K562 (cell line): ENCODE results near the gene COPS9. TPM values are rescaled to one million over a fixed set of nuclear protein-coding genes. Genes with fewer than 3 reads are reported as not detected.

Source experiments
- ATAC-seq: fragments of 200-7000 bp; cut with Tn5 transposase; 3 replicates; pipeline ENCODE4 v1.9.1; 2020; ENCODE audit warnings: moderate library complexity
- BruUV-seq: library from RNA; stranded (reverse); fragments of 400-500 nt; replicated peaks from 2 replicates; lab custom pipeline; 2021; lab: Mats Ljungman, UMichigan
- CTCF ChIA-PET: fragments of 300-600 bp; formaldehyde crosslinking; extraction: SDS; loops from one replicate; lab custom pipeline; 2021; ENCODE audit warnings: low intra/inter-chr PET ratio; lab: Yijun Ruan, JAX
- POLR2A ChIA-PET: fragments of 300-600, 350-650 bp; sonication (Branson Sonifier 250); formaldehyde crosslinking; extraction: SDS; loops from one replicate; lab custom pipeline; 2021; ENCODE audit warnings: antibody characterized with exemption, inconsistent platforms; lab: Yijun Ruan, JAX
- DNase-seq, 4 experiments: peaks; one replicate each; pipeline versions ENCODE4 v3.0.0 to v3.0.0-alpha.2; 2011 to 2018; ENCODE audit warnings: low spot score in 3 of 4, mixed read lengths in 3 of 4; ENCODE audit errors: extremely low read depth in 1 of 4
- FAIRE-seq: peaks from 2 replicates; lab custom pipeline; 2011; peaks lifted over from hg19 to GRCh38; lab: Jason Lieb, UNC
- H2AFZ ChIP-seq: 2 replicates; pipeline ENCODE4 v1.6.0; 2011; ENCODE audit warnings: low read depth, low read length, control low read depth, inconsistent platforms
- H3K27ac ChIP-seq: fragments of 200-600 bp; 3 replicates; pipeline ENCODE4 v1.8.0; 2011; ENCODE audit warnings: low read depth, mild to moderate bottlenecking, control low read depth, inconsistent platforms, low read length, moderate library complexity, mixed read lengths; ENCODE audit errors: extremely low read depth
- H3K27me3 ChIP-seq, 2 experiments: fragments of 300-600 bp in 1 of 2; 2 replicates in 1 of 2; 3 replicates in 1 of 2; pipeline versions ENCODE4 v1.6.0 to v1.8.0; 2011; ENCODE audit warnings: inconsistent platforms in 2 of 2, low read length in 2 of 2, mild to moderate bottlenecking in 1 of 2, mixed read lengths in 1 of 2, moderate library complexity in 1 of 2; ENCODE audit not compliant: control insufficient read depth in 2 of 2, insufficient read depth in 2 of 2
- H3K36me3 ChIP-seq: fragments of 300-600 bp; 3 replicates; pipeline ENCODE4 v1.8.0; 2011; ENCODE audit warnings: mild to moderate bottlenecking, low read length, inconsistent platforms; ENCODE audit not compliant: control insufficient read depth, insufficient read depth
- H3K4me1 ChIP-seq, 2 experiments: fragments of 200-600 bp in 1 of 2; replicated peaks in 1 of 2; 2 replicates in 1 of 2; 3 replicates in 1 of 2; pipeline versions ENCODE4 v1.5.1 to v1.8.0; 2011; ENCODE audit warnings: inconsistent platforms in 2 of 2, low read length in 2 of 2, mild to moderate bottlenecking in 1 of 2, mixed read lengths in 1 of 2, moderate library complexity in 1 of 2; ENCODE audit not compliant: control insufficient read depth in 2 of 2, insufficient read depth in 2 of 2
- H3K4me2 ChIP-seq: 2 replicates; pipeline ENCODE4 v1.6.1; 2011; ENCODE audit warnings: low read length, control low read depth, inconsistent platforms, mixed read lengths; ENCODE audit not compliant: insufficient read depth
- H3K4me3 ChIP-seq: fragments of 200-600 bp; sonication (generic), shearing (Covaris generic); 2 replicates; pipeline ENCODE4 v1.5.1; 2016; ENCODE audit warnings: control low read depth, inconsistent platforms
- H3K79me2 ChIP-seq: fragments of 200-600 bp; 3 replicates; pipeline ENCODE4 v1.8.0; 2011; ENCODE audit warnings: low read length, inconsistent platforms; ENCODE audit not compliant: control insufficient read depth, insufficient read depth
- H3K9ac ChIP-seq, 2 experiments: 2 replicates each; pipeline versions ENCODE4 v1.6.0 to v1.6.1; 2011; ENCODE audit warnings: low read depth in 2 of 2, low read length in 2 of 2, control low read depth in 1 of 2, inconsistent platforms in 1 of 2, mild to moderate bottlenecking in 1 of 2, mixed read lengths in 1 of 2; ENCODE audit not compliant: insufficient read depth in 1 of 2
- H3K9me1 ChIP-seq: one replicate; pipeline ENCODE4 v1.6.0; 2011; ENCODE audit warnings: inconsistent platforms, mild to moderate bottlenecking, low read length, moderate library complexity; ENCODE audit not compliant: control insufficient read depth, insufficient read depth
- H3K9me3 ChIP-seq: replicated peaks from 2 replicates; pipeline ENCODE4 v1.5.1; 2011; ENCODE audit warnings: low read depth, low read length, inconsistent platforms; ENCODE audit not compliant: control insufficient read depth, insufficient read depth
- H4K20me1 ChIP-seq: replicated peaks from 2 replicates; pipeline ENCODE4 v1.6.1; 2011; ENCODE audit warnings: low read length, inconsistent platforms, mixed read lengths; ENCODE audit not compliant: control insufficient read depth, insufficient read depth
- CGGBP1 ChIP-seq: fragments of 250-450 bp; sonication (Bioruptor Pico); IDR thresholded peaks from 2 replicates; pipeline ENCODE4 v1.9.0; 2021; ENCODE audit warnings: mild to moderate bottlenecking
- HDAC1 ChIP-seq, 2 experiments: fragments of 450-650 bp; IDR thresholded peaks; 2 replicates each; pipeline ENCODE4 v1.6.1; 2016 to 2017; ENCODE audit warnings: inconsistent platforms in 1 of 2, mild to moderate bottlenecking in 1 of 2, moderate library complexity in 1 of 2
- HNRNPL ChIP-seq: fragments of 200-400 bp; formaldehyde crosslinking; IDR thresholded peaks from 2 replicates; pipeline ENCODE4 v1.6.1; 2017; ENCODE audit warnings: low read depth, mild to moderate bottlenecking, low read length
- MITF ChIP-seq: IDR thresholded peaks from 2 replicates; pipeline ENCODE4 v1.6.1; 2014; ENCODE audit warnings: antibody characterized with exemption
- MYBL2 ChIP-seq, 2 experiments: fragments of 450-650 bp in 1 of 2; sonication (generic) in 1 of 2; formaldehyde crosslinking in 1 of 2; IDR thresholded peaks; 2 replicates each; pipeline versions ENCODE4 v1.6.1 to v1.8.1; 2017 to 2022; ENCODE audit warnings: borderline replicate concordance in 1 of 2, inconsistent platforms in 1 of 2, low read depth in 1 of 2, mild to moderate bottlenecking in 1 of 2, missing genetic modification reagents in 1 of 2, moderate library complexity in 1 of 2
- NR3C1 ChIP-seq: sonication (generic); formaldehyde crosslinking; IDR thresholded peaks from 2 replicates; pipeline ENCODE4 v1.8.1; 2022; ENCODE audit warnings: missing genetic modification reagents
- PHF8 ChIP-seq: fragments of 200-600 bp; sonication (generic); IDR thresholded peaks from 2 replicates; pipeline ENCODE4 v1.6.1; 2012; ENCODE audit warnings: mixed run types, mild to moderate bottlenecking, inconsistent platforms, low read length, moderate library complexity, borderline replicate concordance
- SOX6 ChIP-seq: fragments of 450-650 bp; IDR thresholded peaks from 2 replicates; pipeline ENCODE4 v1.6.1; 2014; ENCODE audit warnings: mild to moderate bottlenecking
- ZNF12 ChIP-seq: sonication (generic); formaldehyde crosslinking; IDR thresholded peaks from 2 replicates; pipeline ENCODE4 v1.4.0; 2020; ENCODE audit warnings: mild to moderate bottlenecking, missing genetic modification reagents
- ZNF146 ChIP-seq: IDR thresholded peaks from one replicate; pipeline ENCODE4 v1.6.1; 2018; ENCODE audit warnings: missing compliant biosample characterization; ENCODE audit not compliant: unreplicated experiment
- ZNF263 ChIP-seq: sonication (generic); formaldehyde crosslinking; IDR thresholded peaks from 2 replicates; pipeline ENCODE4 v1.8.0; 2022; ENCODE audit warnings: mild to moderate bottlenecking, missing genetic modification reagents, borderline replicate concordance
- ZNF75A ChIP-seq: fragments of 450-650 bp; formaldehyde crosslinking; IDR thresholded peaks from 2 replicates; pipeline ENCODE4 v1.4.0; 2020; ENCODE audit warnings: mild to moderate bottlenecking
- ZNF785 ChIP-seq: fragments of 250-450 bp; sonication (Bioruptor Pico); IDR thresholded peaks from 2 replicates; pipeline ENCODE4 v1.4.0; 2020; ENCODE audit warnings: mild to moderate bottlenecking
- WGBS: fragments of 100-300 bp; shearing (Covaris generic); methylation state at CpG from one replicate; pipeline ENCODE4 v1.1.6; 2016; ENCODE audit warnings: low coverage, mixed read lengths; ENCODE audit not compliant: insufficient coverage; ENCODE audit errors: missing lambda C conversion rate; 5-methylcytosine and 5-hydroxymethylcytosine counted together
- in situ Hi-C: fragments of 300-500 bp; cut with MboI; formaldehyde crosslinking; loops from 4 replicates; pipeline ENCODE4 v1.15.0; 2018; ENCODE audit warnings: inconsistent platforms, mixed read lengths
- intact Hi-C: fragments of 100-400 bp; cut with micrococcal nuclease; formaldehyde crosslinking; loops from 2 replicates; pipeline ENCODE4 v1.14.2; 2022
- polyA plus RNA-seq, 8 experiments: library from polyadenylated mRNA; depleted of rRNA in 4 of 8; stranded (reverse) in 5 of 8; unstranded in 3 of 8; fragments of >200 nt; fragmentation: Nextera tagmentation in 2 of 8; fragmentation: Illumina TruSeq in 1 of 8; extraction: Ambion mirVana in 2 of 8; extraction: Trizol in 1 of 8; gene quantifications; 2 replicates each; pipeline versions ENCODE4 v1.2.1 to v1.2.3, GENCODE V29; 2011 to 2014; ENCODE audit warnings: inconsistent platforms in 1 of 8, missing spikeins in 1 of 8
- total RNA-seq, 7 experiments: library from RNA; depleted of rRNA in 6 of 7; stranded (reverse); fragments of >200 nt in 6 of 7; fragmentation: Illumina TruSeq in 2 of 7; extraction: Trizol in 2 of 7; gene quantifications; 2 replicates each; pipeline versions ENCODE4 v1.2.1 to v1.2.3, GENCODE V29; 2011 to 2021; ENCODE audit warnings: low replicate concordance in 1 of 7

Gene COPS9
- total and polyA plus RNA-seq, 9 of the 15 experiments (the other 6 are each of a cell fraction or from before 2014, with no cell fraction given), result 55.0 to 281 (median 99.9) TPM

- Histone ChIP-seq H3K9ac (peak overlapping the region; percentile 79 to 95), H3K27ac (no peak overlapping the region), H3K4me2 (peak overlapping the region; percentile 81; the same call in 1 of the 2 replicates), H3K4me3 (peak overlapping the region; percentile 83), H3K9me1 (no peaks in the 10 kb centered on the region), H4K20me1 (no peaks in the 10 kb centered on the region), H3K9me3 (no peaks in the 10 kb centered on the region), H3K4me1 (peaks cover 0 to 16% of the 10 kb centered on the region in 2 experiments; a peak in 2 of 5 replicates), H2AFZ (peak overlapping the region; percentile 91), H3K36me3 (peaks cover 20% of the 10 kb centered on the region; the same call in 1 of the 3 replicates), H3K79me2 (peaks cover 19% of the 10 kb centered on the region), H3K27me3 (peaks cover 0 to 32% of the 10 kb centered on the region in 2 experiments; a peak in 3 of 5 replicates)
- peak in 2 of 4 experiments; percentile 17 to 31 for DNase-seq
- BruUV-seq, result no TSS peak
- 90% methylated on average over 8 of the region's 36 CpGs for WGBS
- in situ Hi-C loops, result no loop called here
- CTCF ChIA-PET, result no interaction called here
- TF ChIP-seq ZNF146 (CRISPR knock-in tag) (peak; percentile 17), HNRNPL (no peak)
- POLR2A ChIA-PET, result no interaction called here
- FAIRE-seq, result no peak
- intact Hi-C loops, result no loop called here
- ATAC-seq, result no peak
Observed at GRCh38 chr2:240136671-240137292, 677 bp upstream of the COPS9 start.

GRCh38 chr2:240135706-240136012 is 446 bp downstream of the COPS9 start:
- CTCF ChIA-PET, result no interaction called here
- H3K9ac ChIP-seq, result peak overlapping the region; percentile 79 to 95
- TF ChIP-seq SOX6 (no peak), CGGBP1 (CRISPR knock-in tag) (no peak), HDAC1 (IDR thresholded peaks at IDR 0.05) (no peak), MYBL2 (IDR thresholded peaks at IDR 0.05; ENCODE audit: low read depth) (no peak), MYBL2 (CRISPR knock-in tag; IDR thresholded peaks at IDR 0.05; ENCODE audit: borderline replicate concordance) (no peak), MITF (no peak), ZNF75A (CRISPR knock-in tag) (no peak), ZNF785 (no peak), PHF8 (no peak), ZNF263 (CRISPR knock-in tag) (no peak), NR3C1 (CRISPR knock-in tag) (no peak), ZNF12 (CRISPR knock-in tag) (no peak)
- peak overlapping the region; percentile 55; the same call in 1 of the 2 replicates for H2AFZ ChIP-seq
- ATAC-seq, result peak; percentile 54
- H3K9me3 ChIP-seq, result no peaks in the 10 kb centered on the region
- no peak for FAIRE-seq
- intact Hi-C loops (no loop called here), in situ Hi-C loops (no loop called here)
- no peaks in the 10 kb centered on the region for H4K20me1 ChIP-seq
- TSS peak; percentile 59 for BruUV-seq
- no peaks in the 10 kb centered on the region for H3K9me1 ChIP-seq
- H3K4me2 ChIP-seq, result peak overlapping the region; percentile 81
- peaks cover 19% of the 10 kb centered on the region for H3K79me2 ChIP-seq
- DNase-seq, result no peak
- H3K36me3 ChIP-seq, result peaks cover 31% of the 10 kb centered on the region; the same call in 1 of the 3 replicates
- WGBS, result 2% methylated on average over 9 of the region's 17 CpGs
- H3K4me1 ChIP-seq, result peaks cover 0 to 16% of the 10 kb centered on the region in 2 experiments; a peak in 2 of 5 replicates
- POLR2A ChIA-PET, result interaction anchor here (0.6 kb wide), 1 partner anchor 88 kb away, joined by 3 read pairs; no protein-coding TSS in a partner anchor
- H3K27me3 ChIP-seq, result peaks cover 0 to 21% of the 10 kb centered on the region in 2 experiments; a peak in 2 of 5 replicates
- H3K4me3 ChIP-seq, result peak overlapping the region; percentile 83
- H3K27ac ChIP-seq, result peak overlapping the region; percentile 41; the same call in 2 of the 3 replicates
